ENCODE data around the gene CPT1A.

The CPT1A gene

GRCh38 chr11:68852628-68853027 is 10.9 kb upstream of the CPT1A start:
- no peak for DNase-seq

GRCh38 chr11:68848429-68848828 is 6.7 kb upstream of the CPT1A start:
- DNase-seq = no peak

- DNase-seq = no peak
Measured at GRCh38 chr11:68847395-68847794, 5.7 kb upstream of the CPT1A start.

DNA sequence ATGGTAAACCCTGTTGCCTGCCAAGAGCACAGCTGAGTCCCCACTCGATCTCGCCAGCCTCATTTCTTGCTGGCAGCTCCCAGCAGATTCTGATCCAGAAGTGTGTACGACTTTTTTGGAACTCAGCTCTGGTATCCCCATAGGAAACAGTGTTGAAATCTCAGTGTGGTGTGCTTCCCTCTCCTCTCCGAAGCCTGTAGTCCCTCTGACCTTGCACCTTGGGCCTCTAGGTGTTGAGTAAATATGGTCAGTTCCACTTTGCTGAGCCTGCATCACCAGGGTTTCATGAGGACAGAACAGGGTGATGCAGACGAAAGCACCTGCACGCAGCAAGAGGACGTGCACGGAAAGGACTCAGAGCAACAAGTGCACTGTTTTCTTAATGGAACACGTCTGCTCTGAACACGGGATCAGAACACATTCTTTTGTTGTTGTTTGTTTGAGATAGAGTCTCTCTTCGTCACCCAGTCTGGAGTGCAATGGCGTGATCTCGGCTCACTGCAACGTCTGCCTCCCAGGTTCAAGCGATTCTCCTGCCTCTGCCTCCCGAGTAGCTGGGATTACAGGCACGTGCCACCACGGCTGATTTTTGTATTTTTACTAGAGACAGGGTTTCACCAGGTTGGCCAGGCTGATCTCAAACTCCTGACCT is 3.8 kb upstream of the CPT1A start:
- DNase-seq = no peak

- DNase-seq = no peak
Measured at GRCh38 chr11:68844801-68845200, 3.1 kb upstream of the CPT1A start.

DNA sequence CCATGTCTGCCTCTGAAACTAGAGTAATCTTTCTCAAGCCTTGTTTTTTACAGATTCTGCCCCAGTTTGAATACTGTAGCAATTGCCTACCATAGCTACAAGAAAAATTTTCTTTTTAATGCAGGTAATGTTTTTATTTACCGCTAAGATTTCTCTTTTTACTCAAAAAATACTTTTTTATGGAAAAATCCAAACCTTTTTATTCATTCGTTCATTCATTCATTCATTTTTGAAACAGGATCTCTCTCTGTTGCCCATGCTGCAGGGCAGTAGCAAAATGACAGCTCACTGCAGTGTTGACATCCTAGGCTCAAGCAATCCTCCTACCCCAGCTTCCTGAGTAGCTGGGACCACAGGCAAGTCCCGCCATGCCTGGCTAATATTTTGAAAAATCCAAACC is 2.7 kb upstream of the CPT1A start:
- no peak for DNase-seq

- DNase-seq = peak; percentile 85
Measured at GRCh38 chr11:68843703-68844312, 2.1 kb upstream of the CPT1A start.

- peak; percentile 68 for DNase-seq
Measured at GRCh38 chr11:68843052-68843561, 1.4 kb upstream of the CPT1A start.

GRCh38 chr11:68842427-68843051 is 823 bp upstream of the CPT1A start:
- DNase-seq = peak; percentile 8

- peak; percentile 38 for DNase-seq
Measured at GRCh38 chr11:68840661-68841653, 759 bp downstream of the CPT1A start.

DNA sequence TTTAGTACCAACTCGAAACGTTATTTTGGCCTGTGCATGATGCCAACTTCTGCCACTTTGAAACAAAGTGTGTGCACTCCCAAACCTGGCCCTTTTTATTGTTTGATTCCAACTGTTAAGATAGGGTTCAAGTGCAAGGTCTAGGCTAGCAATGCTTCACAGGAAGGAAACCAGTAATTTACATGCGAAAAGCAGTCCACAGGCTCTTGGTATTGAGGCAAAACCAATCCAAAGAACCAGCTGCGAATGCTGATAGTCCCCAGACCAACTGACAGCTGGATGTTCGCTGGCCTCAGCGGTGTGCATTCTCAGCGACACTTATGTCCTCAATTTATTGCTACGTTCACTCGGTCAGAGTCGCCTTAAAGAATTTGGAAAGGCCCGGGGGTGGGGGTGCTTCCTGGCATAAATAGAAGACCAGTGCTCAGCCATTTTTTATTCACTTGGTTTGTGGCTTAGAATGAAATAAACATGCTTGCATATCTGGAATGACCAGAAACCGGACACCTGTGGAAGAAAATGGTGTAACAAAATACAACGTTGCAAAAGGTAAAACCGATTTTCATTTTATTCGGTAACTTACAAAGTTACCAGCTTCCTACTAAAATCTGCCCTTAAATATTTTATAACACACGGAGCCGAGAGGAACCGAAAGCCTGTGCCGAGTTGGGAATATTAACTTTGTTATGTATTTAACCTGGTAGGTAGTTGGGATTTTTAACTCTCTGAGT is 1.6 kb downstream of the CPT1A start:
- peak; percentile 20 for DNase-seq

- peak; percentile 97 for DNase-seq
Measured at GRCh38 chr11:68839054-68839865, 2.5 kb downstream of the CPT1A start.

DNA sequence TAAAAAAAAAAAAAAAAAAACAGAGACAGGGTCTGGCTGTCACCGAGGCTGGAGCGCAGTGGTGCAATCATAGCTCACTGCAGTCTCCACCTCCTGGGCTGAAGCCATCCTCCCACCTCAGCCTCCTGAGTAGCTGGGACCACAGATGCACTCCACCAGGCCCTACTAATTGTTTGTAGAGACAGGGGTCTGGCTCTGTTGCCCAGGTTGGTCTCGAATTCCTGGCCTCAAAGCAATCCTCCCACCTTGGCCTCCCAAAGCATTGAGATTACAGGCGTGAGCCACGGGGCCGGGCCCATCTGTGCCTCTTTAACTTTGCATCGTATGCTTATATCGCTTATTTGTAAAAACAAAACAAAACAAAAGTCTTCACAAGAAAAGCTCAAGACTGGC is 3.1 kb downstream of the CPT1A start:
- DNase-seq = peak; percentile 47

- no peak for DNase-seq
Measured at GRCh38 chr11:68837583-68838571, 3.8 kb downstream of the CPT1A start.

DNA sequence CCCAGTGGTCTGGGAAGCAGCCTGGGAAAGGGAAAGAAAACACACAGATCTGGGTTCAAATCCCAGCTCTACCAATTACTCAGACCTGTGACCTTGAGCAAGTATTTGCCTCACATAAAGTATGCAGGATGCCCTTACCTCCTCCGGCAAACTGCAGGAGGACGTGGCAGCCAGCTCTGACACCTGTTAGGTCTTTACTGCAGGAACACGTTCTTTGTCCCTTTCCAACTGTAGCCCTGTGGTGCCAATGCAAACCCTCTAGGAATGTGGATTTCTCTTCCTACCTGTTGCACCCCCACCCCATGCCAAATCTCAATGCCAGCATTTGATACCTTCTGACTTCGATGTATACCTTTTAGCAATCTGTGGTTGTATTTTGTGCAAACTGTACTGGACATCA is 6.0 kb downstream of the CPT1A start:
- DNase-seq = no peak

DNA sequence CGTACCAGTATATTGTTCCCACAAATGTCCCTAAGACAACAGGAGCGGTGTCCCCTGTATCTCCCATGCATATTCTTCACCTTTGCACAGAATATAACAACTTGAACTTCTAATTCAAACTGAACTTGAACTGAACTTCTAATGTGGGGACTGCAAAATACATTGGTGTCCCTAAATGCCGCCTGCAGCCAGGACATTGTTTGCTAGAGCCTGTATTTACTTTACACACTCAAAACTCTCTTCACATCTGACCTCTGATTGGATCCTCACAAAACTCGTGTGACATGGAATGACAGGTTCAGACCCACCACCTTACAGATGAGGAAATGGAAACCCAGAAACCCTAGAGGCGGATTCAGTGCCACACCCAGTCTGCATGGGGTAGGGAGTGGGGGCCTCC is 6.4 kb downstream of the CPT1A start:
- no peak for DNase-seq

DNA sequence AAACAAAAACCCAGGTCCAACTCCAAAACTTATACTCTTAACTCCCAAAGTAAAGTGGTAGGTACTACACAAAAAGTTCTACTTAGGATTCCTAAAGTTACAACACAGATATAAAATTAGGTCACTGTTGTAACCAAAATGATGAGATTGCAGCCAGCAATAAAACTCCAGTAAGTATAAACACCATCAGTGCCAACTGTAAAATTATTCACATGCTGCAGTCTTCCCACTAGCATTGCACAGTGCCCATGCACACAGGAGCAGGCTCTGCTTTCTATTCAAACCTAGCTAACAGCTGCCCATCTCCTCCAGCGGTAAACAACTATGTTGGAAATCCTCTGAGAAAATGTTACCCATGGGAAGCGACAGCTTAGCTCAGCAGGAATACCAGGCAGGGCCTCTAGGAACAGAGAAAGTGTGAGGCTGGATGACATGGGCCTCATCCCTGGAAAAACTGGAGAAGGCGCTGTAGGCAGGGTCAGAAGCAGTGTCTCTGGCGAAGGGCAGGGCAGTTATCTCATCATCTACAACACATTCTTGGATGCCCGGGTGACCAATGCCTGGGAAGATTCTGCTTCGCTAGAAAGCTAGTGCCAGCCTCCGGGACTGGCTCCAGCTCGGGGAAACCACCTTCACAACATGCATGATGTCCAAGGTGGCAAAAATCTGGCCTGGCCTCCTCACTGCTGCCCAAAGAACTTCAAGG is 9.1 kb downstream of the CPT1A start:
- no peak for DNase-seq

GRCh38 chr11:68831124-68831523 is 10.6 kb downstream of the CPT1A start:
- DNase-seq = no peak

DNA sequence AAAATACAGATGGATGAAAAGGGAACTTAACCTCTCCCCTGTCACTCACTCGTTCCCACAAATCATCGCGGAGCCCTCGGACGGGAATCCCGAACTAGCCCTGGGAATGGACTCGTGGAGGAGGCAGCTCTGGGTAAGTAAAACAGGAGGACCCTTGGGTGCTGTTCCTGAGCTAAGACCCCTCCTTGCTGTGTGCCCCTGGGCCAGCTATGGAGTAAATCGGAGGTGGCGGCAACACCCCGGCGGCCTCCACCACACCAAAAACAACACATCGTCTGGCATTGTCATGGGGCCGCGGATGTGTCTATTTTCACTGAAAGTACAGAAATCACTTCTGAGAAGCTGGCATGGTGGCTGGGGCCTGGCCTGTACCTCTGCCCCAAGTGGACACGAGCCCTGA is 12.1 kb downstream of the CPT1A start:
- DNase-seq = no peak

All from activated CD4-positive, alpha-beta T cell treated with anti-CD3 and anti-CD28 coated beads for 48 hours (primary cell).